Tibial artery (tissue), 4 donors: ENCODE data around the gene JCAD.

Source experiments
- DNase-seq, 2 donors: peaks; one replicate each; pipeline ENCODE4 v3.0.0-alpha.2; 2019
- H3K27ac ChIP-seq, 2 donors: fragments of 200-600 bp; sonication (generic) in 1 of 2; 1 replicate in 1 of 2; 2 replicates in 1 of 2; pipeline ENCODE4 v1.5.1; 2018 to 2019; ENCODE audit warnings: mild to moderate bottlenecking in 1 of 2
- H3K27me3 ChIP-seq, 2 donors: fragments of 200-600 bp; sonication (generic) in 1 of 2; one replicate each; pipeline versions ENCODE4 v1.5.1 to v1.6.0; 2016 to 2019
- H3K36me3 ChIP-seq, 3 donors: fragments of 200-600 bp; sonication (generic) in 2 of 3; one replicate each; pipeline ENCODE4 v1.5.1; 2016 to 2019; ENCODE audit warnings: mild to moderate bottlenecking in 2 of 3
- H3K4me1 ChIP-seq, 4 donors: fragments of 200-600 bp; sonication (generic) in 2 of 4; 1 replicate in 3 of 4; 2 replicates in 1 of 4; pipeline ENCODE4 v1.5.1; 2016 to 2019
- H3K4me3 ChIP-seq, 2 donors: fragments of 200-600 bp; sonication (generic) in 1 of 2; 1 replicate in 1 of 2; 2 replicates in 1 of 2; pipeline ENCODE4 v1.5.1; 2018 to 2019; ENCODE audit warnings: mild to moderate bottlenecking in 2 of 2
- H3K9me3 ChIP-seq, 3 donors: fragments of 200-600 bp; sonication (generic) in 1 of 3; one replicate each; pipeline ENCODE4 v1.5.1; 2016 to 2019
- intact Hi-C: fragments of 100-400 bp; cut with DNase I; formaldehyde crosslinking; loops from one replicate; pipeline ENCODE4 v1.15.0; 2023; ENCODE audit warnings: low total_unique reads
- TF ChIP-seq, protein P1 (sequence below), 2 experiments: fragments of 200-600 bp in 1 of 2; fragments of 450-650 bp in 1 of 2; IDR thresholded peaks; one replicate each; pipeline ENCODE4 v1.5.1; 2017 to 2019; ENCODE audit warnings: antibody characterized with exemption in 2 of 2, mild to moderate bottlenecking in 1 of 2, moderate library complexity in 1 of 2

Gene JCAD

DNA sequence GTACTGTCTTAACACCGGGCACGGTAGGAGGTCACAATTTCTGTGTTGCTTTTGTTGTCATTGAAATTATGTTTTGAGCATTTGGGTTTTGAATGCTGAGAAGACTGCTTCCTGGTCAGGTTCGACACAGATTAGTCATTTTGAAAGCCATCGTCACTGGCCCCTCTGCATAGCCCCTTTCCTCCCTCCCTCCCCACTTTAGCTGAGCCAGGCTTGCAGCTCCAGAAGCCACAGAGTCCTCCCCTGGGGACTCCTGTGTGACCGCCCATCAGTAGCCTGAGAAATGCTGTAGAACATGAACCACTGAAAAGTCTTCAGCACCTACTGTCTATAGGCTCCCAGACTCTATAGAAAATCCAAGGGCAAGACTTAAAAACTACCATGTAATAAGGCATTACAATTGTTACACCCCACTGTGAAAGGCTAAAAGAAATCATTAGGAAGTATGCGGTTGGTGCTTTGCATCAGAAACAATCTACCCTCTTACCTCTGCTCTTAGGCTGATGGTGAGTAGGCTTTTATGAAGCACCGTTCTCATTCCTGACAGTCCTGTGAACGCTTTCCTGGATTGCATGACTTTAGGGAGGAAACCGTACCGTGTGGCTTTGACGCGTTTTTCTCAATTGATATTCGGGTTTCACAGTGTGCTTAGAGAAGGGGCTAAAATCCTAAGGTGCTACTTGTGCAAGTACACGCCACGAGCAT is 24.8 kb downstream of the JCAD start:
- Histone ChIP-seq H3K36me3 (no peaks in the 10 kb centered on the region), H3K27ac (no peak overlapping the region), H3K4me3 (no peak overlapping the region), H3K9me3 (no peaks in the 10 kb centered on the region), H3K4me1 (peaks cover 0 to 26% (median 10%) of the 10 kb centered on the region in 4 donors), H3K27me3 (no peaks in the 10 kb centered on the region)
- DNase-seq: no peak
- TF ChIP-seq, protein P1, sequence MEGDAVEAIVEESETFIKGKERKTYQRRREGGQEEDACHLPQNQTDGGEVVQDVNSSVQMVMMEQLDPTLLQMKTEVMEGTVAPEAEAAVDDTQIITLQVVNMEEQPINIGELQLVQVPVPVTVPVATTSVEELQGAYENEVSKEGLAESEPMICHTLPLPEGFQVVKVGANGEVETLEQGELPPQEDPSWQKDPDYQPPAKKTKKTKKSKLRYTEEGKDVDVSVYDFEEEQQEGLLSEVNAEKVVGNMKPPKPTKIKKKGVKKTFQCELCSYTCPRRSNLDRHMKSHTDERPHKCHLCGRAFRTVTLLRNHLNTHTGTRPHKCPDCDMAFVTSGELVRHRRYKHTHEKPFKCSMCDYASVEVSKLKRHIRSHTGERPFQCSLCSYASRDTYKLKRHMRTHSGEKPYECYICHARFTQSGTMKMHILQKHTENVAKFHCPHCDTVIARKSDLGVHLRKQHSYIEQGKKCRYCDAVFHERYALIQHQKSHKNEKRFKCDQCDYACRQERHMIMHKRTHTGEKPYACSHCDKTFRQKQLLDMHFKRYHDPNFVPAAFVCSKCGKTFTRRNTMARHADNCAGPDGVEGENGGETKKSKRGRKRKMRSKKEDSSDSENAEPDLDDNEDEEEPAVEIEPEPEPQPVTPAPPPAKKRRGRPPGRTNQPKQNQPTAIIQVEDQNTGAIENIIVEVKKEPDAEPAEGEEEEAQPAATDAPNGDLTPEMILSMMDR (IDR thresholded peaks at IDR 0.05): no peak
- intact Hi-C loops: no loop called here

DNA sequence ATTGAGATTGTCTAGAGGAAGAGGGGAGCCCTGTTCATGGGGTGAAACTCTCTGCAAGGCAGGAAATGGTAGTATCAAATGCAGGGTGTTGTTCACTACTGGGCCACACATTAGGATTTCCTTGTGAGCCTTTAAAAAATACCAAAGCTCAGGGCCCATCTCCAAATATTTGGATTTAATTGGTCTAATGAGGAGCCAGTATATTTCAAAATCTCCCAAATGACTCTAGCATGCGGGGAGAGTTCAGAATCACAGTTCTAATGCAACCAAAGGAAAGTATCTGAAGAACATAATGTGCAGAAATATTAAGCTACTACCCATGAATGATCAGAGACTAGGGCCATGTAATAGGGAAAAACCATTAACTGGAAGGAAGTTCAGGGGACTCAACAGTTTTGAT is 27.3 kb downstream of the JCAD start:
- H3K36me3 ChIP-seq: no peaks in the 10 kb centered on the region
- no peaks in the 10 kb centered on the region for H3K27me3 ChIP-seq
- H3K27ac ChIP-seq: no peak overlapping the region
- no peak for DNase-seq
- H3K4me1 ChIP-seq: peaks cover 0 to 34% (median 18%) of the 10 kb centered on the region in 4 donors
- no peaks in the 10 kb centered on the region for H3K9me3 ChIP-seq
- intact Hi-C loops: no loop called here
- H3K4me3 ChIP-seq: no peak overlapping the region
- TF ChIP-seq, protein P1 (IDR thresholded peaks at IDR 0.05): no peak

DNA sequence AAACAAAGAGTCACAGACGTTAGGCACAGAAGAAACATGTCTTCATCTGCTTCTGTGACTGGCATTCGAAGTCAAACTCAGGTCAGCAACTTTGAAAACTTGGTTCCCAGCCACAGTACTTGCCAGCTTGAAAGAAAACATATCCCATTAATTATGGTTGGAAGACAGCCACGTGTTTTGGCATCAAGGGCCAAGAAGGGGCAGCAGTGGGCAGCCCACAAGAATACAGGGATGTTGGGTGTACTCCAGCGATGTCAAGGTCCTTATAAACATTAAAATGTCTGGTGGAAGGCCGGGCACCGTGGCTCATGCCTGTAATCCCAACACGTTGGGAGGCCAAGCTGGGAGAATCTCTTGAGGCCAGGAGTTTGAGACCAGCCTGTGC is 29.5 kb downstream of the JCAD start:
- H3K9me3 ChIP-seq: no peaks in the 10 kb centered on the region
- H3K4me1 ChIP-seq: peaks cover 0 to 33% (median 18%) of the 10 kb centered on the region in 4 donors
- peak overlapping the region; percentile 3 to 40 for H3K27ac ChIP-seq
- H3K36me3 ChIP-seq: no peaks in the 10 kb centered on the region
- no peak for DNase-seq
- TF ChIP-seq, protein P1 (IDR thresholded peaks at IDR 0.05): no peak
- H3K27me3 ChIP-seq: no peaks in the 10 kb centered on the region
- intact Hi-C loops: no loop called here
- H3K4me3 ChIP-seq: no peak overlapping the region

DNA sequence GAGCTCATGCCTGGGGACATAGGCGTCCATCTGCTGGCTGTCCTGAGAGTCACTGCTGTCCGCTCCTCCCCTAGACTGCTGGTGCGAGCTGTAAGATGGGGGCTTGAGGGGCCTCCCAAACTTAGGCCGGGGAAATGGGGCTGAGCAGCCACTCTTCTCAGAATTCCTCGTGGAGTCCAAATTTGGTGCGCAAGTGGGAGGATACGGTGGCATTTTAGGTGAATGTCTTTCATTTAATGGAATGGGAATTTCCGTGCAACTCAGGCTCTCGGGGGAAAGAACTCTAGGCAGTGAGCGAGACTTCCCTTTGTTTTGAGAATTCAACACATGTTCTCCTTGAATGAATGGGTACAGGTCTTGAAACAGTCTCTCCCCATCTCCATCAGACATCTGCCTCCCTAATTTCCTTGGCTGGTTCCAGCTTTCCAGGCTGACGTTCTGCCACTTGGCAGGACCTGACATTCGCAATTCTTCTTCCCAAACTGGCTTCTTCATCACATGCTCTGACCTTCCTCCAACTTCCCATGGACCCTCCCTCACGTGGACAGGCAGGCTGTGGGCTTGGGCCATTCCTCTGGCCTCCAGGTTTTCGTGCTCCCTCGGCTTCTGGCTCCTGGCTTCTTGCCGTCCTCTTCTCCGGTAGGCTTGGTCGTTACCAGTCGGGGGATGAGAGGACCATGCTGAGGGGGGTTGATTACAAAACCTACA is 30.1 kb downstream of the JCAD start:
- no peaks in the 10 kb centered on the region for H3K9me3 ChIP-seq
- peak overlapping the region; percentile 3 to 40 for H3K27ac ChIP-seq
- intact Hi-C loops: no loop called here
- peaks cover 0 to 33% (median 18%) of the 10 kb centered on the region in 4 donors for H3K4me1 ChIP-seq
- TF ChIP-seq, protein P1 (IDR thresholded peaks at IDR 0.05): no peak
- H3K27me3 ChIP-seq: no peaks in the 10 kb centered on the region
- no peaks in the 10 kb centered on the region for H3K36me3 ChIP-seq
- DNase-seq: no peak
- no peak overlapping the region for H3K4me3 ChIP-seq

DNA sequence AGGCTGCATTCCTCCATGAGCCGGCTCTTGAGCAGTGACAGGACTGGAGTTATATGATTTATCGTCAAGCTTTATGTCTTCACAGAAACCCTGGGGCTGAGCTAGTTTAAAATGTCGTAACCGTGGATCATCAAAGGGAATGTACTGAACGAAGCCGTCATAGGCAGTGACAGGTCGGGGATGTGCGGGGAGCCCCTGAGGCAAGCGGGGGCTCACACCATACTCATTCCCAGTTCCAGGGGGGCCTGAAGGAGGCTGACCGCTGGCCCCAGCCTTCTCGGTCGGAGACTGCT is 30.7 kb downstream of the JCAD start:
- intact Hi-C loops: no loop called here

More for the DNA sequence above, 30.7 kb downstream of the JCAD start:
- H3K9me3 ChIP-seq: no peaks in the 10 kb centered on the region
- no peak for DNase-seq
- TF ChIP-seq, protein P1 (IDR thresholded peaks at IDR 0.05): no peak
- H3K36me3 ChIP-seq: no peaks in the 10 kb centered on the region
- no peak overlapping the region for H3K4me3 ChIP-seq
- peak overlapping the region in 1 of 2 donors; percentile 40 for H3K27ac ChIP-seq
- H3K4me1 ChIP-seq: peaks cover 0 to 33% (median 18%) of the 10 kb centered on the region in 4 donors
- no peaks in the 10 kb centered on the region for H3K27me3 ChIP-seq
